ENCODE measurements around the gene ZNF554. TPM values are rescaled to one million over a fixed set of nuclear protein-coding genes. Genes with fewer than 3 reads are reported as not detected.

The ZNF554 gene
- total RNA-seq, 2 donors from 2014 or later = 3.6 to 4.4 TPM

DNA sequence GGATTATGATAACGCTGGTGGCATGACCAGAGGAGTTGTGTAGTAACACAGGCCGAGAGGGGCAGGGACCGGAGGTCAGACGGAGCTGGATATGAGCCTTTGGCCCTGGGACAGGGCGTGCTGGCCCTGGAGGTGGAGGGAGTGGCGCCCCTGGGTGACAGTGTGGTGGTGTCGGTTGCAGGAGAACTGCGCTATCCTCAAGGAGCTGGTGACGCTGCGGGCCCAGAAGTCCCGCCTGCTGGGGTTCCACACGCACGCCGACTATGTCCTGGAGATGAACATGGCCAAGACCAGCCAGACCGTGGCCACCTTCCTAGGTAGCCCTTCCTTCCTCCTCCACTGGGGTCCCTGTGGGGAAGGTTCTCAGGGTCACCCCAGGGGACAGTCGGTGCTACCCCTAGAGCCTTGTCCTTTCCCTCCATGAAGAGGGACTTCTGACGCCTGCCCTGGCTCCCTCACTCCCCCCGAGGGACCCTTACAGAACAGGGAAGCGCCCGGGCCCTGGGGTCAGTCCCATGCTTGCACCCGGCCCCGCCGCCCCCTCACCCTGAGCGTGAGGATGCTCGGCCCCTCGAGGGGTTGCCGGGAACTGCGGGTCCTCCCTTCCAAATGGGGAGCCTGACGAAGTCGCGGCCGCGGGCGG, 12.8 kb upstream of the ZNF554 start:
- peaks cover 0 to 3% of the 10 kb centered on the region in 2 donors for H3K36me3 ChIP-seq (replicated peaks in 1 of 2; ENCODE audit: insufficient read depth in 1 of 2, low read depth in 2 of 2)
- TF ChIP-seq, protein P1, sequence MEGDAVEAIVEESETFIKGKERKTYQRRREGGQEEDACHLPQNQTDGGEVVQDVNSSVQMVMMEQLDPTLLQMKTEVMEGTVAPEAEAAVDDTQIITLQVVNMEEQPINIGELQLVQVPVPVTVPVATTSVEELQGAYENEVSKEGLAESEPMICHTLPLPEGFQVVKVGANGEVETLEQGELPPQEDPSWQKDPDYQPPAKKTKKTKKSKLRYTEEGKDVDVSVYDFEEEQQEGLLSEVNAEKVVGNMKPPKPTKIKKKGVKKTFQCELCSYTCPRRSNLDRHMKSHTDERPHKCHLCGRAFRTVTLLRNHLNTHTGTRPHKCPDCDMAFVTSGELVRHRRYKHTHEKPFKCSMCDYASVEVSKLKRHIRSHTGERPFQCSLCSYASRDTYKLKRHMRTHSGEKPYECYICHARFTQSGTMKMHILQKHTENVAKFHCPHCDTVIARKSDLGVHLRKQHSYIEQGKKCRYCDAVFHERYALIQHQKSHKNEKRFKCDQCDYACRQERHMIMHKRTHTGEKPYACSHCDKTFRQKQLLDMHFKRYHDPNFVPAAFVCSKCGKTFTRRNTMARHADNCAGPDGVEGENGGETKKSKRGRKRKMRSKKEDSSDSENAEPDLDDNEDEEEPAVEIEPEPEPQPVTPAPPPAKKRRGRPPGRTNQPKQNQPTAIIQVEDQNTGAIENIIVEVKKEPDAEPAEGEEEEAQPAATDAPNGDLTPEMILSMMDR (IDR thresholded peaks at IDR 0.05) = no peak
- no peak for TF ChIP-seq POLR2A (IDR thresholded peaks at IDR 0.05)
- intact Hi-C loops (cut with DNase I) = no loop called here
- no peaks in the 10 kb centered on the region for H3K27me3 ChIP-seq
- ATAC-seq = no peak
- H3K4me1 ChIP-seq = no peaks in the 10 kb centered on the region
- H3K9me3 ChIP-seq = no peaks in the 10 kb centered on the region
- DNase-seq = no peak
- WGBS, 2 donors = 94 to 95% methylated on average over 18 to 19 of the region's 34 CpGs
- no peak overlapping the region for H3K4me3 ChIP-seq
- H3K27ac ChIP-seq = no peak overlapping the region

DNA sequence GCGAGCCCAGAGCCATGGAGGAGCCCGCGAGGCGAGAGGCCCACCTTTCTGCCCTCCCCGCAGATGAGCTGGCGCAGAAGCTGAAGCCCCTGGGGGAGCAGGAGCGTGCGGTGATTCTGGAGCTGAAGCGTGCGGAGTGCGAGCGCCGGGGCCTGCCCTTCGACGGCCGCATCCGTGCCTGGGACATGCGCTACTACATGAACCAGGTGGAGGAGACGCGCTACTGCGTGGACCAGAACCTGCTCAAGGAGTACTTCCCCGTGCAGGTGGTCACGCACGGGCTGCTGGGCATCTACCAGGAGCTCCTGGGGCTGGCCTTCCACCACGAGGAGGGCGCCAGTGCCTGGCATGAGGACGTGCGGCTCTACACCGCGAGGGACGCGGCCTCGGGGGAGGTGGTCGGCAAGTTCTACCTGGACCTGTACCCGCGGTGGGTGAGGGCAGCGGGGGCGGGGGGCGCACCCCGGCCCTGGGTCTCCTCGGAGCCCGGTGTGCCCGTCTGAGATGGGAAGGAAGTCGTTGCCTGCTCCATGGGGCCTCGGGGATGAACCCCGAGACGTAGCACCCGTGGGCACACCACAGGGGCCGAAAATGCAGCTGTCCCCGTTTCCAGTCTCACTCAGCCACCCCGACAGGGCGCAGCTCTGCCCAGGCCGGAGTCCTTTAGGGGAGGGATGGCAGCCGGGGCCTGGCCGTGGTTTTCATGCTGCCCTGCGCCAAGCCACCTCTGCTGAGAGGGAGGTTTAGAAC, 12.1 kb upstream of the ZNF554 start:
- no peaks in the 10 kb centered on the region for H3K27me3 ChIP-seq
- no peak for ATAC-seq
- WGBS, 2 donors = 94 to 97% methylated on average over 24 to 43 of the region's 56 CpGs
- intact Hi-C loops (cut with DNase I) = no loop called here
- no peaks in the 10 kb centered on the region for H3K9me3 ChIP-seq
- DNase-seq = no peak
- peaks cover 0 to 3% of the 10 kb centered on the region in 2 donors for H3K36me3 ChIP-seq (replicated peaks in 1 of 2; ENCODE audit: insufficient read depth in 1 of 2, low read depth in 2 of 2)
- no peak overlapping the region for H3K4me3 ChIP-seq
- no peaks in the 10 kb centered on the region for H3K4me1 ChIP-seq
- TF ChIP-seq, protein P1 (IDR thresholded peaks at IDR 0.05) = no peak
- TF ChIP-seq POLR2A (IDR thresholded peaks at IDR 0.05) = no peak
- no peak overlapping the region for H3K27ac ChIP-seq

DNA sequence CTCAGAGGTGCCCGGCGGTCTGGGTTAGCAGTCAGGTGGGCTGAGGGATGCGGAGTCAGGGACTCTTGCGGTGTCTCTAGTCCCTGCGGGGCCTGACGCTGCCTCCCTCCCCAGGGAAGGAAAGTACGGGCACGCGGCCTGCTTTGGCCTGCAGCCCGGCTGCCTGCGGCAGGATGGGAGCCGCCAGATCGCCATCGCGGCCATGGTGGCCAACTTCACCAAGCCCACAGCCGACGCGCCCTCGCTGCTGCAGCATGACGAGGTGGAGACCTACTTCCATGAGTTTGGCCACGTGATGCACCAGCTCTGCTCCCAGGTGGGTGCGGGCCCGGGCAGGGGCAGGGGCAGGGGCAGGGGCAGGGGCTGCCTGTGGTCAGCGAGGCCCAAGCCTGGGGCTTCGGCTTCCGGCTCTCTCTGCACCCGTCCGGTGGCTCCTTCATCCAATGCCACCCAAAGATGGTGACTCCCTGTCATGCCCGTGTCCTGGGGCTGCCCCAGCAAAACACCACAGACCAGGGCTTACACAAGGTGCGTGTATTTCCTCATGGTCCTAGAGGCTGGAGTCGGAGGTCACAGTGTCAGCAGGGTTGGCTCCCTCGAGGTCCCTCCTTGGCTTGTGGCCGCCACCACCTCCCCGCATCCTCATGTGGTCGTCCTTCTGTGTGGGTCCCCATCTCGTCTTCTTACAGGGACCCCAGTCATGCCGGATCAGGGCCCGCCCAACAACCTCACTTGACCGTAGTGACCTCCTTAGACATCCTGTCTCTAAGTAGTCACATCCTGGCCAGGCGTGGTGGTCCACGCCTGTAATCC, 11.3 kb upstream of the ZNF554 start:
- Histone ChIP-seq H3K4me3 (no peak overlapping the region), H3K27ac (no peak overlapping the region), H3K9me3 (no peaks in the 10 kb centered on the region), H3K27me3 (no peaks in the 10 kb centered on the region), H3K4me1 (no peaks in the 10 kb centered on the region), H3K36me3 (replicated peaks in 1 of 2; ENCODE audit: insufficient read depth in 1 of 2, low read depth in 2 of 2) (peaks cover 0 to 3% of the 10 kb centered on the region in 2 donors)
- DNase-seq (no peak), ATAC-seq (no peak)
- intact Hi-C loops (cut with DNase I) = no loop called here
- WGBS, 2 donors = 93 to 95% methylated on average over 18 to 34 of the region's 41 CpGs
- no peak for TF ChIP-seq POLR2A (IDR thresholded peaks at IDR 0.05)
- TF ChIP-seq, protein P1 (IDR thresholded peaks at IDR 0.05) = no peak

DNA sequence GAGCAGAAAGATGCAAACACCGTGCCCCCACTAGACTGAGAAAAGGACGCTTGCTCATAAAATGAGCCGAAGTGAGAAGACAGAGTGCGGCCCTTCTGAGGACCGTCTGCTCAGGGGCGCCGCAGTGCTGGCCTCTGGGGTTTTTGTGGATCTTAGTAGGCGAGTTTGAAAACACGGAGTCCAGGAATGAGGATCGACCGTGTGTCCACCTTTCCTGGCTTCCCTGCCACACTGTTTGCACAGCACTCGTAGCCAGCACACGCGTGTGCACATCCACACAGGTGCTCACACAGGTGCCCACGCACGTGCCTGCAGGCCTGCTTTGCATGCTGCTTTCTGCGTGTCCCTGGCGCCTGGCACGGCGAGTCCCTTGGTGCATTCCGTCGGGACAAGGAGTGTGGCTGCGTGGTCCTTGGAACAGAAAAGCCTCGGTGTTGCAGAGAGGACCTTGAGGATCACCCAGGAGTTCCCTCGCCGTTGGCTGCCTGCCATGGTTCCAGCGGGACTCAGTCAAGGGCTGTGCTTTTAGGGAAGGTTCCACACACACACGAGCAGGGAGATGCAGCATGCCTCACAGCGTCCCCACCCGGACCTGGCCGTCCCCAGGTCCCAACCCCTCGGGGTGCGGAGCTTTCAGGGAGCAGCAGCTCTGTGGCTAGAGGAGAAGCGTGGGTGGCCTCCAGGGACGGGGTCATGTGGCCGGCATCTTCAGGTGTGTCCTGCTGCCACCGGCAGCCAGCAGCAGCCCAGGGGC, 10.1 kb upstream of the ZNF554 start:
- Histone ChIP-seq H3K27me3 (no peaks in the 10 kb centered on the region), H3K9me3 (no peaks in the 10 kb centered on the region), H3K4me1 (no peaks in the 10 kb centered on the region), H3K27ac (no peak overlapping the region), H3K36me3 (replicated peaks in 1 of 2; ENCODE audit: insufficient read depth in 1 of 2, low read depth in 2 of 2) (peaks cover 0 to 3% of the 10 kb centered on the region in 2 donors), H3K4me3 (no peak overlapping the region)
- DNase-seq (no peak), ATAC-seq (no peak)
- 91 to 96% methylated on average over 7 to 37 of the region's 37 CpGs for WGBS, 2 donors
- intact Hi-C loops (cut with DNase I) = no loop called here
- TF ChIP-seq, protein P1 (IDR thresholded peaks at IDR 0.05) = no peak
